Liver (tissue), 9 donors: ENCODE measurements around the gene SGMS1. TPM values are rescaled to one million over a fixed set of nuclear protein-coding genes. Genes with fewer than 3 reads are reported as not detected.
A peak's percentile ranks its signal among the peaks of the same experiment; 100 is the strongest.

Experiments
- DNase-seq: peaks from one replicate; pipeline ENCODE4 v3.0.0-alpha.2; 2017; ENCODE audit warnings: low spot score
- H3K27ac ChIP-seq, 2 donors: one replicate each; pipeline ENCODE4 v1.7.0; 2013; ENCODE audit warnings: inconsistent platforms in 2 of 2, low read length in 2 of 2, control low read depth in 1 of 2, low read depth in 1 of 2, mild to moderate bottlenecking in 1 of 2
- H3K27me3 ChIP-seq, 4 donors: one replicate each; pipeline versions ENCODE4 v1.6.1 to v1.7.0; 2013; ENCODE audit warnings: low read length in 3 of 4, inconsistent platforms in 1 of 4, mild to moderate bottlenecking in 1 of 4, moderate library complexity in 1 of 4; ENCODE audit not compliant: control insufficient read depth in 4 of 4, insufficient read depth in 4 of 4
- H3K36me3 ChIP-seq, 4 donors: one replicate each; pipeline versions ENCODE4 v1.6.1 to v1.7.0; 2013; ENCODE audit warnings: low read length in 3 of 4, mild to moderate bottlenecking in 3 of 4, low read depth in 1 of 4, moderate library complexity in 1 of 4; ENCODE audit not compliant: control insufficient read depth in 4 of 4, insufficient read depth in 3 of 4
- H3K4me1 ChIP-seq, 4 donors: one replicate each; pipeline versions ENCODE4 v1.6.1 to v1.7.0; 2013; ENCODE audit warnings: low read length in 3 of 4, mild to moderate bottlenecking in 3 of 4, moderate library complexity in 1 of 4; ENCODE audit not compliant: control insufficient read depth in 4 of 4, insufficient read depth in 4 of 4
- H3K4me3 ChIP-seq, 3 donors: one replicate each; pipeline versions ENCODE4 v1.6.1 to v1.7.0; 2013; ENCODE audit warnings: low read length in 3 of 3, control low read depth in 1 of 3, low read depth in 1 of 3, mild to moderate bottlenecking in 1 of 3
- H3K9ac ChIP-seq, 2 donors: one replicate each; pipeline ENCODE4 v1.7.0; 2013; ENCODE audit warnings: low read length in 2 of 2, mild to moderate bottlenecking in 2 of 2, moderate library complexity in 2 of 2, control low read depth in 1 of 2, low read depth in 1 of 2
- H3K9me3 ChIP-seq, 4 donors: one replicate each; pipeline versions ENCODE4 v1.6.1 to v1.7.0; 2013; ENCODE audit warnings: low read length in 3 of 4; ENCODE audit not compliant: control insufficient read depth in 4 of 4
- ATF3 ChIP-seq: IDR thresholded peaks from 2 replicates; pipeline ENCODE4 v1.6.1; 2016; ENCODE audit warnings: antibody characterized with exemption
- FOXA1 ChIP-seq: IDR thresholded peaks from 2 replicates; pipeline ENCODE4 v1.6.1; 2016; ENCODE audit warnings: antibody characterized with exemption
- GABPA ChIP-seq, 2 donors: IDR thresholded peaks in 1 of 2; conservative IDR thresholded peaks in 1 of 2; 2 replicates each; pipeline ENCODE4 v1.6.1; 2016; ENCODE audit warnings: antibody characterized with exemption in 2 of 2, mild to moderate bottlenecking in 1 of 2, moderate library complexity in 1 of 2
- HNF4A ChIP-seq, 2 donors: conservative IDR thresholded peaks; 2 replicates each; pipeline ENCODE4 v1.6.1; 2016; ENCODE audit warnings: antibody characterized with exemption in 2 of 2, mild to moderate bottlenecking in 2 of 2
- HNF4G ChIP-seq: IDR thresholded peaks from 2 replicates; pipeline ENCODE4 v1.6.1; 2016; ENCODE audit warnings: antibody characterized with exemption
- JUND ChIP-seq, 2 donors: IDR thresholded peaks; 2 replicates each; pipeline ENCODE4 v1.6.1; 2016; ENCODE audit warnings: antibody characterized with exemption in 2 of 2
- MAX ChIP-seq: IDR thresholded peaks from 2 replicates; pipeline ENCODE4 v1.6.1; 2016; ENCODE audit warnings: antibody characterized with exemption
- NR2F2 ChIP-seq: IDR thresholded peaks from 2 replicates; pipeline ENCODE4 v1.6.1; 2016; ENCODE audit warnings: antibody characterized with exemption
- RAD21 ChIP-seq, 2 donors: IDR thresholded peaks; 2 replicates each; pipeline ENCODE4 v1.6.1; 2016; ENCODE audit warnings: antibody characterized with exemption in 2 of 2, mild to moderate bottlenecking in 2 of 2
- RXRA ChIP-seq, 2 donors: IDR thresholded peaks; 2 replicates each; pipeline ENCODE4 v1.6.1; 2017 to 2018; ENCODE audit warnings: antibody characterized with exemption in 2 of 2, mild to moderate bottlenecking in 1 of 2
- SP1 ChIP-seq: IDR thresholded peaks from 2 replicates; pipeline ENCODE4 v1.6.1; 2018; ENCODE audit warnings: antibody characterized with exemption, mild to moderate bottlenecking
- YY1 ChIP-seq: IDR thresholded peaks from 2 replicates; pipeline ENCODE4 v1.6.1; 2016; ENCODE audit warnings: antibody characterized with exemption, mild to moderate bottlenecking
- WGBS: extraction: QIAGEN DNeasy Blood & Tissue Kit; methylation state at CpG from one replicate; pipeline ENCODE4 v1.1.7; 2013; 5-methylcytosine and 5-hydroxymethylcytosine counted together
- polyA plus RNA-seq, 2 donors: library from polyadenylated mRNA; stranded (reverse) in 1 of 2; unstranded in 1 of 2; fragments of 200-250 nt in 1 of 2; fragments of >200 nt in 1 of 2; fragmentation: Nextera tagmentation in 1 of 2; extraction: Ambion mirVana in 1 of 2; gene quantifications; one replicate each; pipeline versions ENCODE4 v1.2.1 to v1.2.3, GENCODE V29; 2013 to 2015
- total RNA-seq, 2 donors: library from RNA; depleted of rRNA; stranded (reverse); fragments of >200 nt; gene quantifications; one replicate each; pipeline ENCODE4 v1.2.3, GENCODE V29; 2014
- TF ChIP-seq, protein P1 (sequence below): IDR thresholded peaks from 2 replicates; pipeline ENCODE4 v1.6.1; 2016; ENCODE audit warnings: antibody characterized with exemption, mild to moderate bottlenecking
- TF ChIP-seq, protein P2 (sequence below): IDR thresholded peaks from 2 replicates; pipeline ENCODE4 v1.6.1; 2016; ENCODE audit warnings: antibody characterized with exemption
- donor health status: healthy.
- donor health status: healthy.
- donor health status: healthy.
- donor health status: healthy.
- donor health status: healthy.

The SGMS1 gene
- total and polyA plus RNA-seq, 4 donors = 6.8 to 98.2 (median 21.1) TPM

DNA sequence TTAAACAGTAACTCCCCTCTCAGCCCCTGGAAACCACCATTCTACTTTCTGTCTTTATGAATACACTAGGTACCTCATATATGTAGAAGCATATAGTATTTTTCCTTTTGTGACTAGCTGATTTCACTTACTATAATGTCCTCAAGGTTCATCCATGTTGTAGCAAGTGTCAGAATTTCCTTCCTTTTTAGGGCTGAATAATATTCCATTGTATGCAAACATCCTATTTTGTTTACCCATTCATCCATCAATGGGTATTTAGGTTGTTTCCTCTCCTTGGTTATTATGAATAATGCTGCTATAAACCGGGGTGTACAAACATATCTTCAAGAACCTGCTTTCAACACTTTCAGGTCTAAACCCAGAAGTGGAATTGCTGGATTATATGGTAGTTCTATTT is 125.3 kb downstream of the SGMS1 start:
- no peaks in the 10 kb centered on the region for H3K9me3 ChIP-seq
- H3K9ac ChIP-seq = no peak overlapping the region
- no peak for DNase-seq
- TF ChIP-seq GABPA (IDR thresholded peaks at IDR 0.05 in 1 of 2, conservative IDR thresholded peaks at IDR 0.05 in 1 of 2) (no peak), MAX (no peak), JUND (IDR thresholded peaks at IDR 0.05) (no peak), HNF4A (conservative IDR thresholded peaks at IDR 0.05) (no peak), ATF3 (no peak), HNF4G (no peak), SP1 (no peak), YY1 (no peak), RAD21 (IDR thresholded peaks at IDR 0.05) (no peak), NR2F2 (no peak)
- TF ChIP-seq, protein P1, sequence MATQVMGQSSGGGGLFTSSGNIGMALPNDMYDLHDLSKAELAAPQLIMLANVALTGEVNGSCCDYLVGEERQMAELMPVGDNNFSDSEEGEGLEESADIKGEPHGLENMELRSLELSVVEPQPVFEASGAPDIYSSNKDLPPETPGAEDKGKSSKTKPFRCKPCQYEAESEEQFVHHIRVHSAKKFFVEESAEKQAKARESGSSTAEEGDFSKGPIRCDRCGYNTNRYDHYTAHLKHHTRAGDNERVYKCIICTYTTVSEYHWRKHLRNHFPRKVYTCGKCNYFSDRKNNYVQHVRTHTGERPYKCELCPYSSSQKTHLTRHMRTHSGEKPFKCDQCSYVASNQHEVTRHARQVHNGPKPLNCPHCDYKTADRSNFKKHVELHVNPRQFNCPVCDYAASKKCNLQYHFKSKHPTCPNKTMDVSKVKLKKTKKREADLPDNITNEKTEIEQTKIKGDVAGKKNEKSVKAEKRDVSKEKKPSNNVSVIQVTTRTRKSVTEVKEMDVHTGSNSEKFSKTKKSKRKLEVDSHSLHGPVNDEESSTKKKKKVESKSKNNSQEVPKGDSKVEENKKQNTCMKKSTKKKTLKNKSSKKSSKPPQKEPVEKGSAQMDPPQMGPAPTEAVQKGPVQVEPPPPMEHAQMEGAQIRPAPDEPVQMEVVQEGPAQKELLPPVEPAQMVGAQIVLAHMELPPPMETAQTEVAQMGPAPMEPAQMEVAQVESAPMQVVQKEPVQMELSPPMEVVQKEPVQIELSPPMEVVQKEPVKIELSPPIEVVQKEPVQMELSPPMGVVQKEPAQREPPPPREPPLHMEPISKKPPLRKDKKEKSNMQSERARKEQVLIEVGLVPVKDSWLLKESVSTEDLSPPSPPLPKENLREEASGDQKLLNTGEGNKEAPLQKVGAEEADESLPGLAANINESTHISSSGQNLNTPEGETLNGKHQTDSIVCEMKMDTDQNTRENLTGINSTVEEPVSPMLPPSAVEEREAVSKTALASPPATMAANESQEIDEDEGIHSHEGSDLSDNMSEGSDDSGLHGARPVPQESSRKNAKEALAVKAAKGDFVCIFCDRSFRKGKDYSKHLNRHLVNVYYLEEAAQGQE = no peak
- peaks cover 0 to 2% (median 1%) of the 10 kb centered on the region in 4 donors for H3K4me1 ChIP-seq
- no peak overlapping the region for H3K27ac ChIP-seq
- 97% methylated on average over 1 of the region's 1 CpG for WGBS
- H3K4me3 ChIP-seq = no peak overlapping the region
- H3K36me3 ChIP-seq = no peaks in the 10 kb centered on the region
- H3K27me3 ChIP-seq = no peaks in the 10 kb centered on the region

DNA sequence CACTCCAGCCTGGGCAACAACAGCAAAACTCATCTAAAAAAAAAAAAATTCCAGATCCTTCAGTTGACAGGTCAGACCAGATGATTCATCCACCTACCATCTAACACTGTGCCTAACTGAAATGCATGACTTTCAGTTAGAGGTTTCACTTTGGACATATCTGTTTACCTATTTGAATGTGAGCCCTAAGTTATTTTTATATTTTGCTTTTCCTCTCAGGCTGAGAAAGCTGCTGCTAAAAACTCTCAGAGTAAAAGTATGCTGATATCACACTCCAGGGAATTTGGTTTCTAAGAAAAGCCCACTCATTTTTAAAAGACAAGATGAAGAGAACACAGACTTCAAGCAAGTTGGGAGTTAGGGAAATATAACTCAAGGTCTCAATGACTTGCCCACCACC is 126.0 kb downstream of the SGMS1 start:
- no peak for DNase-seq
- H3K36me3 ChIP-seq = no peaks in the 10 kb centered on the region

More for the DNA sequence above, 126.0 kb downstream of the SGMS1 start:
- Histone ChIP-seq H3K9me3 (no peaks in the 10 kb centered on the region), H3K9ac (no peak overlapping the region), H3K4me1 (peaks cover 0 to 2% (median 1%) of the 10 kb centered on the region in 4 donors), H3K27ac (peak overlapping the region in 1 of 2 donors; percentile 29), H3K4me3 (no peak overlapping the region), H3K27me3 (no peaks in the 10 kb centered on the region)
- TF ChIP-seq GABPA (IDR thresholded peaks at IDR 0.05 in 1 of 2, conservative IDR thresholded peaks at IDR 0.05 in 1 of 2) (no peak), ATF3 (no peak), HNF4A (conservative IDR thresholded peaks at IDR 0.05) (no peak), FOXA1 (no peak), MAX (no peak), SP1 (no peak), HNF4G (no peak), RXRA (IDR thresholded peaks at IDR 0.05) (no peak), NR2F2 (no peak)
- TF ChIP-seq, protein P1 = no peak
- TF ChIP-seq, protein P2, sequence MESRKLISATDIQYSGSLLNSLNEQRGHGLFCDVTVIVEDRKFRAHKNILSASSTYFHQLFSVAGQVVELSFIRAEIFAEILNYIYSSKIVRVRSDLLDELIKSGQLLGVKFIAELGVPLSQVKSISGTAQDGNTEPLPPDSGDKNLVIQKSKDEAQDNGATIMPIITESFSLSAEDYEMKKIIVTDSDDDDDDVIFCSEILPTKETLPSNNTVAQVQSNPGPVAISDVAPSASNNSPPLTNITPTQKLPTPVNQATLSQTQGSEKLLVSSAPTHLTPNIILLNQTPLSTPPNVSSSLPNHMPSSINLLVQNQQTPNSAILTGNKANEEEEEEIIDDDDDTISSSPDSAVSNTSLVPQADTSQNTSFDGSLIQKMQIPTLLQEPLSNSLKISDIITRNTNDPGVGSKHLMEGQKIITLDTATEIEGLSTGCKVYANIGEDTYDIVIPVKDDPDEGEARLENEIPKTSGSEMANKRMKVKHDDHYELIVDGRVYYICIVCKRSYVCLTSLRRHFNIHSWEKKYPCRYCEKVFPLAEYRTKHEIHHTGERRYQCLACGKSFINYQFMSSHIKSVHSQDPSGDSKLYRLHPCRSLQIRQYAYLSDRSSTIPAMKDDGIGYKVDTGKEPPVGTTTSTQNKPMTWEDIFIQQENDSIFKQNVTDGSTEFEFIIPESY = no peak
